ENCODE measurements around the gene FAM180A. TPM values are rescaled to one million over a fixed set of nuclear protein-coding genes. Genes with fewer than 3 reads are reported as not detected.

Gene FAM180A
- total and polyA plus RNA-seq, 9 of the 15 experiments (the other 6 are each of a cell fraction or from before 2014, with no cell fraction given): not detected

- in situ Hi-C loops (cut with MboI) (no loop called here), intact Hi-C loops (cut with micrococcal nuclease) (no loop called here)
- Histone ChIP-seq H3K9me1 (ENCODE audit: control insufficient read depth, insufficient read depth, low read length) (no peaks in the 10 kb centered on the region), H3K27me3 (ENCODE audit: control insufficient read depth in 2 of 2, insufficient read depth in 2 of 2, low read length in 2 of 2) (no peaks in the 10 kb centered on the region), H3K27ac (ENCODE audit: extremely low read depth, low read depth, low read length) (no peak overlapping the region), H3K4me3 (no peak overlapping the region), H3K4me1 (replicated peaks in 1 of 2; ENCODE audit: control insufficient read depth in 2 of 2, insufficient read depth in 2 of 2, low read length in 2 of 2) (peaks cover 2 to 3% of the 10 kb centered on the region in 2 experiments; a peak in 3 of 5 replicates), H3K9me3 (replicated peaks; ENCODE audit: control insufficient read depth, insufficient read depth, low read depth, low read length) (no peaks in the 10 kb centered on the region), H2AFZ (ENCODE audit: low read depth, low read length) (no peak overlapping the region), H4K20me1 (replicated peaks; ENCODE audit: control insufficient read depth, insufficient read depth, low read length) (peaks cover 15% of the 10 kb centered on the region; the same call in 1 of the 2 replicates), H3K4me2 (ENCODE audit: insufficient read depth, low read length) (no peak overlapping the region), H3K36me3 (ENCODE audit: control insufficient read depth, insufficient read depth, low read length) (no peaks in the 10 kb centered on the region), H3K9ac (ENCODE audit: insufficient read depth in 1 of 2, low read depth in 2 of 2, low read length in 2 of 2) (no peak overlapping the region), H3K79me2 (ENCODE audit: control insufficient read depth, insufficient read depth, low read length) (no peaks in the 10 kb centered on the region)
- TF ChIP-seq ZNF583 (CRISPR knock-in tag; IDR thresholded peaks at IDR 0.05): no peak
- no peak for TF ChIP-seq CBFA2T3 (IDR thresholded peaks at IDR 0.05)
- no peak for TF ChIP-seq SFPQ (IDR thresholded peaks at IDR 0.05; ENCODE audit: low read depth, low read length)
- TF ChIP-seq ZNF354B (CRISPR knock-in tag; IDR thresholded peaks at IDR 0.05): no peak
- no peak for TF ChIP-seq NFIC (IDR thresholded peaks at IDR 0.05)
- no peak for TF ChIP-seq SMARCE1 (IDR thresholded peaks at IDR 0.05)
- no peak for TF ChIP-seq ZKSCAN8 (CRISPR knock-in tag; IDR thresholded peaks at IDR 0.05)
- TF ChIP-seq E2F6 (IDR thresholded peaks at IDR 0.05; ENCODE audit: borderline replicate concordance in 1 of 2, extremely low read depth in 1 of 2, insufficient read depth in 1 of 2, insufficient read length in 1 of 2, low read depth in 1 of 2, low read length in 1 of 2, poor library complexity in 1 of 2, severe bottlenecking in 1 of 2): no peak
- TF ChIP-seq ZNF431 (CRISPR knock-in tag; IDR thresholded peaks at IDR 0.05): no peak
- no peak for TF ChIP-seq ILF3 (IDR thresholded peaks at IDR 0.05; ENCODE audit: borderline replicate concordance)
- no peak for TF ChIP-seq TEAD1 (CRISPR knock-in tag; IDR thresholded peaks at IDR 0.05)
- TF ChIP-seq OTX1 (CRISPR knock-in tag; IDR thresholded peaks at IDR 0.05): no peak
- no peak for TF ChIP-seq ERF (CRISPR knock-in tag; IDR thresholded peaks at IDR 0.05)
- no peak for TF ChIP-seq STAG1 (CRISPR knock-in tag; IDR thresholded peaks at IDR 0.05; ENCODE audit: borderline replicate concordance)
- no peak for TF ChIP-seq XRCC5 (IDR thresholded peaks at IDR 0.05; ENCODE audit: low read depth, low read length)
- TF ChIP-seq NFXL1 (CRISPR knock-in tag; IDR thresholded peaks at IDR 0.05): no peak
- CTCF ChIA-PET (ENCODE audit: low intra/inter-chr PET ratio): no interaction called here
- BruUV-seq (replicated peaks): no TSS peak
- DNase-seq (ENCODE audit: extremely low read depth in 1 of 4, low spot score in 3 of 4) (no peak), ATAC-seq (no peak), FAIRE-seq (no peak)
- POLR2A ChIA-PET: interaction anchor here (0.7 to 1.3 kb wide), 6 partner anchors 12 to 118 kb away, joined by 3 to 5 read pairs (median 4); partner anchors contain the start of gene STMP1
- 59% methylated on average over 5 of the region's 5 CpGs for WGBS (ENCODE audit: insufficient coverage, low coverage, missing lambda C conversion rate)
These were observed 63.9 kb downstream of the FAM180A start for GRCh38 chr7:135684699-135685098.

Data from K562 (cell line).